GM18526 (cell line): ENCODE measurements around the gene TMEM97.

Experiments used
- POLR2A ChIP-seq: IDR thresholded peaks from 3 replicates; pipeline ENCODE4 v1.6.1; 2011; ENCODE audit not compliant: insufficient read length; ENCODE audit errors: extremely low read depth

Gene TMEM97

GRCh38 chr17:28368306-28368831, 49.4 kb downstream of the TMEM97 start:
- no peak for TF ChIP-seq POLR2A

GRCh38 chr17:28368915-28369683, 50.1 kb downstream of the TMEM97 start:
- no peak for TF ChIP-seq POLR2A

- no peak for TF ChIP-seq POLR2A
These were observed 50.7 kb downstream of the TMEM97 start for GRCh38 chr17:28369684-28370034.

GRCh38 chr17:28370035-28370743, 51.2 kb downstream of the TMEM97 start, which contains the start of gene VTN:
TSS of gene VTN (minus strand) at chr17:28370307. CDS start at chr17:28370203, 104 bp downstream.
- TF ChIP-seq POLR2A, result no peak

- no peak for TF ChIP-seq POLR2A
These were observed 51.7 kb downstream of the TMEM97 start for GRCh38 chr17:28370744-28371103.

GRCh38 chr17:28371245-28372202, 52.5 kb downstream of the TMEM97 start, which contains the start of gene SARM1:
TSS of gene SARM1 (plus strand) at chr17:28371694. CDS start at chr17:28372033, 339 bp downstream.
- TF ChIP-seq POLR2A, result no peak

GRCh38 chr17:28372203-28372944, 53.4 kb downstream of the TMEM97 start:
- TF ChIP-seq POLR2A, result no peak

GRCh38 chr17:28372945-28373274, 53.9 kb downstream of the TMEM97 start:
- no peak for TF ChIP-seq POLR2A
